DMS79 treated with DMSO at 0.1 percent for 48 hours (cell line): ENCODE results near the gene KLHL13.

Experiments
- DNase-seq: peaks from one replicate; lab custom pipeline; 2025; lab: John Stamatoyannopoulos, UW

The KLHL13 gene

GRCh38 chrX:117851025-117851424, 265.6 kb downstream of the KLHL13 start:
- no peak for DNase-seq
